Activated CD8-positive, alpha-beta T cell treated with anti-CD3 and anti-CD28 coated beads, Interleukin-2, amount 10 ng/mL, durations not matched to agents 7 days and 5 days (primary cell): ENCODE measurements around the gene KIZ. TPM values are rescaled to one million over a fixed set of nuclear protein-coding genes. Genes with fewer than 3 reads are reported as not detected.
"Not testable (repeated sequence)": the region's sequence is repeated elsewhere in the genome, so short reads cannot be mapped to it uniquely, and the experiment has no call there.

Experiments used
- ATAC-seq: fragments of 150-1000 bp; cut with Tn5 transposase; one replicate; pipeline ENCODE4 v1.10.0; 2021; ENCODE audit warnings: moderate library complexity
- CTCF ChIA-PET: fragments of 350-600 bp; sonication (Branson Sonifier 250); formaldehyde crosslinking; loops from one replicate; lab custom pipeline; 2021; ENCODE audit warnings: antibody characterized with exemption; lab: Charles Lee
- POLR2A ChIA-PET: fragments of 350-600 bp; sonication (Branson Sonifier 250); formaldehyde crosslinking; loops from one replicate; lab custom pipeline; 2021; ENCODE audit warnings: antibody characterized with exemption; lab: Charles Lee
- DNase-seq: peaks from one replicate; pipeline ENCODE4 v3.0.0-alpha.2; 2020
- H3K27ac Mint-ChIP-seq: one replicate; pipeline ENCODE4 v1.8.0; 2021; ENCODE audit warnings: mild to moderate bottlenecking, mixed read lengths
- H3K27me3 Mint-ChIP-seq: one replicate; pipeline ENCODE4 v1.8.0; 2021; ENCODE audit warnings: low read depth, mixed read lengths
- H3K36me3 Mint-ChIP-seq: one replicate; pipeline ENCODE4 v1.8.0; 2021; ENCODE audit warnings: low read depth, mixed read lengths
- H3K4me1 Mint-ChIP-seq: one replicate; pipeline ENCODE4 v1.8.0; 2021; ENCODE audit warnings: low read depth, mixed read lengths
- H3K4me3 Mint-ChIP-seq: one replicate; pipeline ENCODE4 v1.8.0; 2021; ENCODE audit warnings: mild to moderate bottlenecking, mixed read lengths
- H3K9me3 Mint-ChIP-seq: one replicate; pipeline ENCODE4 v1.8.0; 2022; ENCODE audit warnings: mixed read lengths; ENCODE audit not compliant: insufficient read depth
- total RNA-seq, 2 experiments: library from RNA; stranded (reverse); gene quantifications; one replicate each; pipeline ENCODE4 v1.2.3, GENCODE V29; 2021

The KIZ gene
- total RNA-seq, 2 experiments from 2014 or later = 16.2 to 19.9 TPM

DNA sequence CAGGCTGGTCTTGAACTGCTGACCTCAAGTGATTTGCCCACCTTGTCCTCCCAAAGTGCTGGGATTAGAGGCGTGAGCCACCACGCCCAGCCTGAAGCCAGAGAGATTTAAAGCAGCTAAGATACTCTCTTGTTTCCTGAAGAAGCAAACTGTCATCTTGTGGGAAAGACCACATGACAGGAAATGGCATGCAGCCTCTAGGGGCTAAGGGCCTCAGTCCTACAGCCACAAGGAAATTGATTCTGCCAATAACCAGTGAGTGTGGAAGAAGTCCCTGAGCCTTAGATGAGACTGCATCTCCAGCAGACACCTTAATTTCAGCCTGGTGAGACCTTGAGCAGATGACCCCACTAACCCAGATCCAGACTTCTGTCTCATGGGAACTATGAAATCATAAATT is 40.9 kb downstream of the KIZ start:
- Mint-ChIP-seq H3K9me3 (no peaks in the 10 kb centered on the region), H3K27ac (peak overlapping the region; percentile 96), H3K27me3 (no peaks in the 10 kb centered on the region), H3K4me3 (peak overlapping the region; percentile 54), H3K4me1 (peaks cover 33% of the 10 kb centered on the region), H3K36me3 (peaks cover 59% of the 10 kb centered on the region)
- peak; percentile 89 for ATAC-seq
- CTCF ChIA-PET = interaction anchor here (1.0 to 1.3 kb wide), 3 partner anchors 22 to 68 kb away, joined by 3 to 4 read pairs (median 3); no protein-coding TSS in a partner anchor
- POLR2A ChIA-PET = interaction anchor here (1.0 kb wide), 1 partner anchor 40 kb away, joined by 3 read pairs; no protein-coding TSS in a partner anchor
- peak; percentile 75 for DNase-seq

DNA sequence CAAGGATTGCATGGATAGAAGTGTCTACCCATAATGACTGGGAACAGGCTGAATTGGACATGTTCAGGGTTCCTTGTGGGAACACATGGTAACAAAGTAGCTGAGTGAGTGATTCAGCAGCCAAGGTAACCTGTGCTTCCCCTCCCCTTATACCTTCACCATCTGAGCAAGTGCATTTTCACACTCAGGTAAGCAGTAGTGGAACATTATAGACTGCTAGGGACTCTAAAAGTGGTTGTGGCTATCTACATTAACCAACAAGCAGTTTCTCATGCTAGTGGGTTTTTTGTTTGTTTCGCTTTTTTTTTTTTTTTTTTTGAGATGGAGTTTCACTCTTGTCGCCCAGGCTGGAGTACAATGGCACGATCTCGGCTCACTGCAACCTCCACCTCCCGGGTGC is 41.4 kb downstream of the KIZ start:
- no peaks in the 10 kb centered on the region for H3K9me3 Mint-ChIP-seq
- POLR2A ChIA-PET = interaction anchor here (1.0 kb wide), 1 partner anchor 41 kb away, joined by 3 read pairs; no protein-coding TSS in a partner anchor
- CTCF ChIA-PET = interaction anchor here (1.0 kb wide), 2 partner anchors 42 to 68 kb away, joined by 3 to 4 read pairs; no protein-coding TSS in a partner anchor
- H3K27ac Mint-ChIP-seq = peak overlapping the region; percentile 96
- H3K27me3 Mint-ChIP-seq = no peaks in the 10 kb centered on the region
- H3K4me3 Mint-ChIP-seq = peak overlapping the region; percentile 54
- peak; percentile 22 for DNase-seq
- peaks cover 55% of the 10 kb centered on the region for H3K36me3 Mint-ChIP-seq
- peak; percentile 81 for ATAC-seq
- H3K4me1 Mint-ChIP-seq = peaks cover 38% of the 10 kb centered on the region

DNA sequence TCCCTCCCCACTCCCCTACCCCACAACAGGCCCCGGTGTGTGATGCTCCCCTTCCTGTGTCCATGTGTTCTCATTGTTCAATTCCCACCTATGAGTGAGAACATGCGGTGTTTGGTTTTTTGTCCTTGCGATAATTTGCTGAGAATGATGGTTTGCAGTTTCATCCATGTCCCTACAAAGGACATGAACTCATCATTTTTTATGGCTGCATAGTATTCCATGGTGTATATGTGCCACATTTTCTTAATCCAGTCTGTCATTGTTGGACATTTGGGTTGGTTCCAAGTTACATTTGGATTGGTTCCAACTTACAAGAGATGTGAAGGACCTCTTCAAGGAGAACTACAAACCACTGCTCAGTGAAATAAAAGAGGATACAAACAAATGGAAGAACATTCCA is 42.2 kb downstream of the KIZ start:
- H3K4me1 Mint-ChIP-seq = peaks cover 38% of the 10 kb centered on the region
- POLR2A ChIA-PET, H3K27me3 Mint-ChIP-seq, ATAC-seq, H3K4me3 Mint-ChIP-seq, DNase-seq, CTCF ChIA-PET, H3K9me3 Mint-ChIP-seq: not testable (repeated sequence)
- H3K36me3 Mint-ChIP-seq = peaks cover 53% of the 10 kb centered on the region
- H3K27ac Mint-ChIP-seq = peak overlapping the region; percentile 69

DNA sequence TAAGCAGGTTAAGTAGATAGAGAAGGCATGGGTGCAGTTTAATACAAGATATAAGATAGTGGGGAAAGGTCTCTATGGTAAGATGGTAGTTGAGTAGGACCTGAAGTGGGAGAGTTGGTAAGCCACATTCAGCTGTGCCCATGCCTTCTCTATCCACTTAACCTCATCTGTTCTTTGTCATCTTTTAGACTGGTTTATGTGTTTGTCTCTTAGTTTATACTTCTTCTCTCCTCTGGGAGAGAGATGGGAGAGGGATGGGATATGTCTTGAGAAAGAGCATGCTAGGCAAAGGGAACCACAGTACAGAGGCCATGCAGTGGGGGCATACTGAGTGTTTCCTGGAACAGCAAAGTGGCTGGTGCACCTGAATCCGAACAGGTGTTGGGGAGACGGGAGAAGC is 46.7 kb downstream of the KIZ start:
- Mint-ChIP-seq H3K4me1 (peaks cover 35% of the 10 kb centered on the region), H3K4me3 (no peak overlapping the region), H3K27me3 (no peaks in the 10 kb centered on the region), H3K27ac (no peak overlapping the region), H3K9me3 (no peaks in the 10 kb centered on the region), H3K36me3 (peaks cover 30% of the 10 kb centered on the region)
- ChIA-PET CTCF (no interaction called here), POLR2A (no interaction called here)
- no peak for ATAC-seq
- no peak for DNase-seq

DNA sequence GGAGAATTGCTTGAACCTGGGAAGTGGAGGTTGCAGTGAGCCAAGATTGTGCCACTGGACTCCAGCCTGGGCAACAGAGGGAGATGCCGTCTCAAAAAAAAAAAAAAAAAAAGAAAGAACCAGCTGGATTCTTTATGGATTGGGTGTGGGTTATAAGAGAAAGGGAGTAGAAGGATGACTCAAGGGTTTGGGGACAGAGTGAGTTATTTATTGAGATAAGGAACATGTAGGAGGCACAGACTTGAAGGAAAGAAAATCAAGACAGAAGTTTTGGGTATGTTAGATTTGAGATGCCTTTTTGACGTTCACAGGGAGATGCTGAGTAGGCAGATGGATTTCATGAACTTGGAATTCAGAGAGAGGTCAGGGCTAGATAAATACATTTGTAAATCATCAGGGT is 47.6 kb downstream of the KIZ start:
- ATAC-seq = no peak
- CTCF ChIA-PET = no interaction called here

DNA sequence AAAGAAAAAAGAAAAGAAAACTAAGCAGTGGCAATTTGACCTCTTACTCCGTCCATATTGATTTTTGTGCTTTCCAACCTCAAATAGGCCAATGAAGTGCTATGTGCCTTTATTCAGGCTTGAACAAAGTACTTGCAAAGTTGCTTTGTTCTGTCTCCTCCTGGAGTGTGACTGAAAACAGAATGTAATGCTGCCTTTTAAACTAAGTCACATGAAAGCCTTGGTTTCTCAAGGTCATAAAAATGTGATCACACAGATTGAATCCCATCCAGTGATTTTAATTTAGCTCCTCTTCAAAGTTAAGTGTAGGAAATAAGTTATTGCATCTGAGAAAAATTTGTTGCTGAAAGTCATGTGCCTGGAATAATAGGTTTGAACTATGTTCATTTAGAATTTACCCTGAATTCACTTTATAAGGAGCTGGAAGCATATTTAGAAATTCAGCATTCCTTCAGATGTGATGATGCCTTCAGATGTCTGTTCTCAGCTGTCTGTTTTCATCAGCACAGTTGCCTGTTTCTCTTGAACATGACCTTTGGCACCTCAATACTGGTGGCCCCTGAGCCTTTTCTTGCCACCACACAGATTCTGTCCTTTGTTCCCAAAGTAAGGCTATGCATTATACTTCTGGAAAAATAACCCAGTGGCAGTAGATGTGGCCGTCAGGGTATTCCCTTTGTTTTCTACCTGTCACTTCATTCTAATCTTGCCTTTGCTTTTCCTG is 48.8 kb downstream of the KIZ start:
- Mint-ChIP-seq H3K27ac (peak overlapping the region; percentile 23), H3K27me3 (no peaks in the 10 kb centered on the region), H3K36me3 (peaks cover 20% of the 10 kb centered on the region), H3K4me1 (peaks cover 25% of the 10 kb centered on the region), H3K4me3 (no peak overlapping the region), H3K9me3 (no peaks in the 10 kb centered on the region)
- ATAC-seq = no peak
- CTCF ChIA-PET = interaction anchor here (1.0 to 1.3 kb wide), 3 partner anchors 10 to 60 kb away, joined by 3 to 4 read pairs (median 3); no protein-coding TSS in a partner anchor
- POLR2A ChIA-PET = interaction anchor here (0.7 kb wide), 1 partner anchor 1757 kb away, joined by 3 read pairs; no protein-coding TSS in a partner anchor
- DNase-seq = no peak

More for the DNA sequence above, 47.6 kb downstream of the KIZ start:
- Mint-ChIP-seq H3K36me3 (peaks cover 23% of the 10 kb centered on the region), H3K9me3 (no peaks in the 10 kb centered on the region), H3K4me1 (peaks cover 29% of the 10 kb centered on the region), H3K27me3 (no peaks in the 10 kb centered on the region), H3K4me3 (no peak overlapping the region), H3K27ac (no peak overlapping the region)
- no peak for DNase-seq
- POLR2A ChIA-PET = no interaction called here

DNA sequence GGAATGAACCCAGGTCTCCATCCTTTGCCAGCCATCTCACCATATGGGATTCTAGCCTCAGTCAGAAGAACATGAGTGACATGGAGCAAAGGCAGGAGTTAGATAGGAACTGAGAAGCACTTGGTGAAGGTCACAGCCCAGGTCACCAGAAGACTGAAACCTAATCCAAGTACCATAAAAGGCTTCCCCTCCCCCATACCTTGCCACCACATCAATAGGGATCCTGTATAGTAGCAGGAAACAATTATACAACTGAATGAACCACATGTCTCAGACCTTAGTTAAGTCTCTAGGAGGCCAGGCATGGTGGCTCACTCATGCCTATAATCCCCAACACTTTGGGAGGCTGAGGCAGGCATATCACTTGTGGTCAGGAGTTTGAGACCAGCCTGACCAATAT is 49.6 kb downstream of the KIZ start:
- DNase-seq = peak; percentile 78

DNA sequence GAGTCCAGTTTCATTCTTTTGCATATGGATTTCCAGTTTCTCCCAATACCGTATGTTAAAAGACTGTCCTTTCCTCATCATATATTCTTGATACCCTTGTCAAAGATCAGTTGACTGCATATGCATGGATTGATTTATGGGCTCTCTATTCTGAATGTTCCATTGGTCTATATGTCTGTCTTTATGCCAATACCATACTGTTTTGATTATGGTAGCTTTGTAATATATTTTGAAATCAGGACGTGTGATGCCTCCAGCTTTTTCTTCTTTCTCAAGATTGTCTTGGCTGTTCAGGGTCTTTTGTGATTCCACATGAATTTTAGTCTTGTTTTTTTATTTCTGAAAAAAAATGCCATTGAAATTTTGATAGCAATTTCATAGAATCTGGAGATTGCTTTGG is 51.9 kb downstream of the KIZ start:
- peaks cover 13% of the 10 kb centered on the region for H3K36me3 Mint-ChIP-seq
- ATAC-seq (no peak), DNase-seq (no peak)
- no peaks in the 10 kb centered on the region for H3K27me3 Mint-ChIP-seq
- POLR2A ChIA-PET = no interaction called here
- H3K9me3 Mint-ChIP-seq = no peaks in the 10 kb centered on the region
- no peak overlapping the region for H3K27ac Mint-ChIP-seq
- CTCF ChIA-PET = interaction anchor here (0.8 to 1.8 kb wide), 2 partner anchors 58 kb away, joined by 3 to 5 read pairs; no protein-coding TSS in a partner anchor
- H3K4me3 Mint-ChIP-seq = no peak overlapping the region
- H3K4me1 Mint-ChIP-seq = peaks cover 24% of the 10 kb centered on the region

More for the DNA sequence above, 49.6 kb downstream of the KIZ start:
- H3K4me3 Mint-ChIP-seq = no peak overlapping the region
- ChIA-PET CTCF (interaction anchor here (1.3 kb wide), 1 partner anchor 59 kb away, joined by 4 read pairs; no protein-coding TSS in a partner anchor), POLR2A (interaction anchor here (0.7 kb wide), 1 partner anchor 45 kb away, joined by 3 read pairs; no protein-coding TSS in a partner anchor)
- H3K27ac Mint-ChIP-seq = peak overlapping the region; percentile 23
- peaks cover 19% of the 10 kb centered on the region for H3K36me3 Mint-ChIP-seq
- H3K9me3 Mint-ChIP-seq = no peaks in the 10 kb centered on the region
- peaks cover 25% of the 10 kb centered on the region for H3K4me1 Mint-ChIP-seq
- peak; percentile 82 for ATAC-seq
- no peaks in the 10 kb centered on the region for H3K27me3 Mint-ChIP-seq

DNA sequence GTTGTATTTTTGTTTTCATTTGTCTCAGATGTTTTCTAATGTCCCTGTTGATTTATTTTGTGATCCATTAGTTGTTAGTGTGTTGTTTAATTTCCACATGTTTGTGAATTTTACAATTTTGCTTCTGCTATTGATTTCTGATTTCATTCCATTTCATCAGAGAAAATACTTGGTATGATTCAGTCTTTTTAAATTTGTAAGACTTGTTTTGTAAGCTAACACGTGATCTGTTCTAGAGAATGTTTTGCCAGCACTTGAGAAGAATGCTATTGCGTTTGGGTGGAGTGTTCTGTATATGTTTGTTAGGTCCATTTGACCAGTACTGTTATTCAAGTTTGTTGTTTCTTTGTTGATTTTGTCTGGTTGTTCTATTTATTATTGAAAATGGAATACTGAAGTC is 53.9 kb downstream of the KIZ start:
- Mint-ChIP-seq H3K27me3 (no peaks in the 10 kb centered on the region), H3K4me1 (peaks cover 20% of the 10 kb centered on the region), H3K27ac (no peak overlapping the region), H3K4me3 (no peak overlapping the region), H3K9me3 (no peaks in the 10 kb centered on the region), H3K36me3 (peaks cover 10% of the 10 kb centered on the region)
- CTCF ChIA-PET = no interaction called here
- DNase-seq = no peak
- POLR2A ChIA-PET = no interaction called here
- ATAC-seq = no peak

DNA sequence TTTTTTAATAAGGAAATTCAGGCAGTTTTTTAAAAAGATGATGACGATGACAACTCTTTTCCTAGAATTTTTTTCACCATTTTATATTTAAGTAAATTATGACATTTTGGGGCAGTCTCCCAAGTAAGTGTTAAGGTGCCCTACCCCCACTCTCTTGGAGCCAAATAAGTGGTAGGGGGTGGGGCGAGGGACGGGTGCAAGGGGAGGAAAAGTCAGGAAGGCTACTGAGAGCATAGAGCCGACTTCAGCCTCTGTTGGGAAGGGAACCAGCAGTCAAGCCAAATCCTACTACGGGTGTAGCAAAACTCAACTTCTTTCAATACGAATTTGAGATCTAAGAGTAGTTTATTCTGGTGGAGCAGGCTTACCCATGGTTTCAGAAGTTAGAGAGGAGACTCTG is 54.4 kb downstream of the KIZ start:
- ChIA-PET CTCF (no interaction called here), POLR2A (no interaction called here)

DNA sequence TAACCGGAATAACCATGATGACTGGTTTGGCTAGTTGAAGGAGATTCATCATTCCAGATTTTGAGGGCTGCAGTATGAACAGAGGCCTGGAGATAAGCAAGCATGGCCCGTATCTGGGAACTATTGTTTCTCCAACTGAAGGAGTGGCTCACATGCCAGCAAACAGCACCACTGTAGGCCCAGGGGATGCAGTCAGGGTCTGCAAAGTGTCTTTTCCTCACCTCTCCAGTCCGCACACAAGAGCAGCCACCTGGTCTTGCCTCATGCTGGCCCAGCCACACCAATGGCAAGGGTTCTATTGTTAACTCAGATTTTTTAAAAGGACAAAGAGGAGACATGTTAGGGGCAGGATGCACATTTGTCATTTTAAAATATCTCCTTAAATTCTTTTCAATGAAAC is 55.1 kb downstream of the KIZ start:
- H3K27ac Mint-ChIP-seq = no peak overlapping the region
- peaks cover 10% of the 10 kb centered on the region for H3K36me3 Mint-ChIP-seq
- H3K9me3 Mint-ChIP-seq = no peaks in the 10 kb centered on the region
- no peak overlapping the region for H3K4me3 Mint-ChIP-seq
- POLR2A ChIA-PET = no interaction called here
- CTCF ChIA-PET = no interaction called here
- H3K4me1 Mint-ChIP-seq = peaks cover 9% of the 10 kb centered on the region
- no peaks in the 10 kb centered on the region for H3K27me3 Mint-ChIP-seq
- DNase-seq (no peak), ATAC-seq (no peak)

More for the DNA sequence above, 54.4 kb downstream of the KIZ start:
- H3K4me1 Mint-ChIP-seq = peaks cover 15% of the 10 kb centered on the region
- H3K27ac Mint-ChIP-seq = no peak overlapping the region
- no peak overlapping the region for H3K4me3 Mint-ChIP-seq
- H3K27me3 Mint-ChIP-seq = no peaks in the 10 kb centered on the region
- ATAC-seq (no peak), DNase-seq (no peak)
- H3K36me3 Mint-ChIP-seq = peaks cover 10% of the 10 kb centered on the region
- no peaks in the 10 kb centered on the region for H3K9me3 Mint-ChIP-seq
